Suprapubic skin (tissue), 4 donors: Measurements from ENCODE around the gene SMAD2.

Experiments used
- CTCF ChIP-seq, 2 donors: fragments of 200-600 bp in 1 of 2; fragments of 450-650 bp in 1 of 2; sonication (generic) in 1 of 2; IDR thresholded peaks; one replicate each; pipeline ENCODE4 v1.5.1; 2016 to 2019; ENCODE audit warnings: antibody characterized with exemption in 2 of 2, mild to moderate bottlenecking in 1 of 2, moderate library complexity in 1 of 2
- POLR2A ChIP-seq, 2 donors: fragments of 450-650 bp; IDR thresholded peaks; one replicate each; pipeline ENCODE4 v1.6.1; 2017; ENCODE audit warnings: antibody characterized with exemption in 2 of 2, mild to moderate bottlenecking in 2 of 2, moderate library complexity in 2 of 2
- POLR2AphosphoS5 ChIP-seq, 3 donors: sonication (generic); formaldehyde crosslinking; IDR thresholded peaks; one replicate each; pipeline ENCODE4 v1.6.1; 2017; ENCODE audit warnings: antibody characterized with exemption in 3 of 3

DNA sequence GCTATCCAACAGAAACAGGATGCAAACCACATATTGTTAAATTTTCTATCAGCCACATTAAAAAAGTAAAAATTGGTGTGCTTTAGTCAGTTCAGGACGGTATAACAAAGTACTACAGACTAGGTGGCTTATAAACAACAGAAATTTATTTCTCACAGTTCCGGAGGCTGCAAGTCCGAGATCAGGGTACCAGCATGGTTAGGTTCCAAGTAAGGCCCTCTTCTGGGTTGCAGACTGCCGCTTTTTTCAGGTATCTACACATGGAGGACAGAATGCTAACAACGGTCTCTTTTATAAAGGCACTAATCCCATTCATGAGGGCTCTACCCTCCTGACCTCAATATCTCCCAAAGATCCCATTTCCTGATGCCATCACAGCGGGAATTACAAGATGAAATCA lies 10.5 kb downstream of the SMAD2 start:
- TF ChIP-seq CTCF (IDR thresholded peaks at IDR 0.05), result no peak
- TF ChIP-seq POLR2AphosphoS5 (IDR thresholded peaks at IDR 0.05), result no peak
- no peak for TF ChIP-seq POLR2A (IDR thresholded peaks at IDR 0.05)
